GM12878 (cell line): ENCODE measurements around the gene SLC6A2. TPM values are rescaled to one million over a fixed set of nuclear protein-coding genes. Genes with fewer than 3 reads are reported as not detected.

ENCODE experiments used
- ATAC-seq: fragments of 200-7000 bp; cut with Tn5 transposase; 3 replicates; pipeline ENCODE4 v1.9.1; 2020; ENCODE audit warnings: mild to moderate bottlenecking, moderate library complexity
- BruUV-seq: library from RNA; stranded (reverse); fragments of 400-500 nt; replicated peaks from 2 replicates; lab custom pipeline; 2021; lab: Mats Ljungman, UMichigan
- CTCF ChIA-PET: fragments of 300-600 bp; sonication (Branson Sonifier 250); formaldehyde crosslinking; extraction: SDS; loops from one replicate; lab custom pipeline; 2021; ENCODE audit warnings: inconsistent platforms; lab: Yijun Ruan, JAX
- POLR2A ChIA-PET: fragments of 350-600 bp; formaldehyde crosslinking; extraction: SDS; loops from one replicate; lab custom pipeline; 2021; ENCODE audit warnings: inconsistent platforms; lab: Charles Lee
- RAD21 ChIA-PET: fragments of 300-600 bp; sonication (Branson Sonifier 250); formaldehyde crosslinking; loops from one replicate; lab custom pipeline; 2023; ENCODE audit warnings: antibody characterized with exemption; ENCODE audit not compliant: unreplicated experiment; lab: Charles Lee
- SMC1A ChIA-PET: fragments of 300-600 bp; sonication (Branson Sonifier 250); formaldehyde crosslinking; loops from one replicate; lab custom pipeline; 2023; ENCODE audit not compliant: unreplicated experiment, uncharacterized antibody; lab: Charles Lee
- DNase-seq: peaks from one replicate; pipeline ENCODE4 v3.0.0-alpha.2; 2011; ENCODE audit warnings: low read depth, low spot score
- FAIRE-seq: peaks from 3 replicates; lab custom pipeline; 2011; peaks lifted over from hg19 to GRCh38; lab: Jason Lieb, UNC
- H2AFZ ChIP-seq: 2 replicates; pipeline ENCODE4 v1.6.0; 2011; ENCODE audit warnings: low read depth, low read length, control low read depth; ENCODE audit not compliant: control insufficient read depth
- H3K27ac ChIP-seq: 2 replicates; pipeline ENCODE4 v1.5.1; 2011; ENCODE audit warnings: control low read depth; ENCODE audit not compliant: control insufficient read depth, insufficient read depth
- H3K27me3 ChIP-seq, 2 experiments: replicated peaks in 1 of 2; 2 replicates each; pipeline versions ENCODE4 v1.6.0 to v1.6.1; 2011; ENCODE audit warnings: low read length in 1 of 2; ENCODE audit not compliant: control insufficient read depth in 2 of 2, insufficient read depth in 2 of 2
- H3K36me3 ChIP-seq, 2 experiments: 2 replicates each; pipeline ENCODE4 v1.5.1; 2011; ENCODE audit warnings: low read length in 1 of 2; ENCODE audit not compliant: control insufficient read depth in 2 of 2, insufficient read depth in 2 of 2
- H3K4me1 ChIP-seq: 2 replicates; pipeline ENCODE4 v1.6.1; 2011; ENCODE audit warnings: mild to moderate bottlenecking, low read length, moderate library complexity, mixed read lengths; ENCODE audit not compliant: control insufficient read depth, insufficient read depth
- H3K4me2 ChIP-seq: 2 replicates; pipeline ENCODE4 v1.6.0; 2011; ENCODE audit warnings: control low read depth; ENCODE audit not compliant: control insufficient read depth, insufficient read depth
- H3K4me3 ChIP-seq: fragments of 200-600 bp; sonication (generic); 2 replicates; pipeline ENCODE4 v1.5.1; 2016
- H3K79me2 ChIP-seq: 2 replicates; pipeline ENCODE4 v1.6.0; 2011; ENCODE audit warnings: low read length; ENCODE audit not compliant: control insufficient read depth, insufficient read depth
- H3K9ac ChIP-seq: 2 replicates; pipeline ENCODE4 v1.8.0; 2011; ENCODE audit warnings: low read length, control low read depth, mixed read lengths; ENCODE audit not compliant: control insufficient read depth, insufficient read depth
- H3K9me3 ChIP-seq: replicated peaks from 3 replicates; pipeline ENCODE4 v1.5.1; 2011; ENCODE audit warnings: mild to moderate bottlenecking, low read length; ENCODE audit not compliant: control insufficient read depth, insufficient read depth
- H4K20me1 ChIP-seq: 2 replicates; pipeline ENCODE4 v1.6.0; 2011; ENCODE audit not compliant: control insufficient read depth, insufficient read depth
- BMI1 ChIP-seq: fragments of 450-650 bp; IDR thresholded peaks from 2 replicates; pipeline ENCODE4 v1.6.1; 2016; ENCODE audit warnings: mild to moderate bottlenecking, moderate library complexity, borderline replicate concordance
- CBX5 ChIP-seq: sonication (generic); IDR thresholded peaks from 2 replicates; pipeline ENCODE4 v1.6.1; 2016; ENCODE audit warnings: low read depth, moderate library complexity, mild to moderate bottlenecking, inconsistent platforms
- CREB1 ChIP-seq: IDR thresholded peaks from 2 replicates; pipeline ENCODE4 v1.6.1; 2012; ENCODE audit warnings: low read depth, mild to moderate bottlenecking, inconsistent platforms
- EED ChIP-seq: sonication (generic); IDR thresholded peaks from 2 replicates; pipeline ENCODE4 v1.6.1; 2016; ENCODE audit warnings: antibody characterized with exemption, low read depth
- IKZF1 ChIP-seq: fragments of 450-650 bp; conservative IDR thresholded peaks from 2 replicates; pipeline ENCODE4 v1.6.1; 2017; ENCODE audit warnings: antibody characterized with exemption, mild to moderate bottlenecking
- NFYA ChIP-seq: IDR thresholded peaks from 2 replicates; pipeline ENCODE4 v1.6.1; 2011; ENCODE audit warnings: low read depth, mild to moderate bottlenecking, low read length, improper control_type of control experiment, borderline replicate concordance
- RAD21 ChIP-seq: IDR thresholded peaks from 2 replicates; pipeline ENCODE4 v1.6.1; 2011; ENCODE audit warnings: mild to moderate bottlenecking, low read depth, low read length, moderate library complexity; ENCODE audit not compliant: insufficient read depth
- RBBP5 ChIP-seq: fragments of 200-600 bp; sonication (generic); conservative IDR thresholded peaks from 2 replicates; pipeline ENCODE4 v1.6.1; 2016
- SMC3 ChIP-seq: IDR thresholded peaks from 2 replicates; pipeline ENCODE4 v1.6.1; 2011; ENCODE audit warnings: low read length, improper control_type of control experiment, borderline replicate concordance
- WRNIP1 ChIP-seq: IDR thresholded peaks from 2 replicates; pipeline ENCODE4 v1.6.1; 2011; ENCODE audit warnings: low read depth, low read length, improper control_type of control experiment, borderline replicate concordance
- ZSCAN29 ChIP-seq: fragments of 450-650 bp; IDR thresholded peaks from 2 replicates; pipeline ENCODE4 v1.6.1; 2017; ENCODE audit warnings: mild to moderate bottlenecking, moderate library complexity
- whole genome bisulfite sequencing: methylation state at CpG from one replicate; pipeline ENCODE4 v1.1.6; 2016; ENCODE audit warnings: low lambda C conversion rate; ENCODE audit not compliant: insufficient replicate concordance, insufficient coverage; ENCODE audit errors: missing lambda C conversion rate; 5-methylcytosine and 5-hydroxymethylcytosine counted together
- in situ Hi-C: fragments of 300-500 bp; cut with MboI; formaldehyde crosslinking; loops from 9 replicates; pipeline ENCODE4 v1.14.3; 2018; ENCODE audit warnings: mixed read lengths
- intact Hi-C: fragments of 100-400 bp; cut with micrococcal nuclease; formaldehyde crosslinking; loops from one replicate; pipeline ENCODE4 v1.14.2; 2022; ENCODE audit not compliant: unreplicated experiment
- polyA plus RNA-seq, 11 experiments: library from polyadenylated mRNA; depleted of rRNA in 4 of 11; unstranded in 6 of 11; stranded (reverse) in 5 of 11; fragments of >200 nt; fragmentation: Nextera tagmentation in 4 of 11; fragmentation: Illumina TruSeq in 1 of 11; extraction: Ambion mirVana in 4 of 11; extraction: Trizol in 1 of 11; gene quantifications; 1 replicate in 1 of 11; 2 replicates in 10 of 11; pipeline versions ENCODE4 v1.2.1 to v1.2.3, GENCODE V29; 2011 to 2016; ENCODE audit warnings: inconsistent platforms in 2 of 11, missing spikeins in 2 of 11, low read depth in 1 of 11
- total RNA-seq, 4 experiments: library from RNA; depleted of rRNA in 3 of 4; stranded (reverse); fragments of >200 nt in 3 of 4; fragmentation: Illumina TruSeq in 1 of 4; extraction: Trizol in 1 of 4; gene quantifications; 2 replicates each; pipeline versions ENCODE4 v1.2.1 to v1.2.3, GENCODE V29; 2013 to 2021
- TF ChIP-seq, protein P1 (sequence below): IDR thresholded peaks from 2 replicates; pipeline ENCODE4 v1.6.1; 2011; ENCODE audit warnings: low read depth, low read length, improper control_type of control experiment, borderline replicate concordance
- TF ChIP-seq, protein P2 (sequence below), 3 experiments: IDR thresholded peaks in 2 of 3; conservative IDR thresholded peaks in 1 of 3; 2 replicates each; pipeline ENCODE4 v1.5.1; 2011; ENCODE audit warnings: low read depth in 3 of 3, low read length in 3 of 3, mild to moderate bottlenecking in 3 of 3, control low read depth in 2 of 3, moderate library complexity in 2 of 3, inconsistent platforms in 1 of 3, mixed read lengths in 1 of 3; ENCODE audit not compliant: control insufficient read depth in 2 of 3, insufficient read depth in 1 of 3; ENCODE audit errors: extremely low read depth in 1 of 3
- TF ChIP-seq, protein P3 (sequence below): fragments of 450-650 bp; IDR thresholded peaks from 2 replicates; pipeline ENCODE4 v1.6.1; 2016; ENCODE audit warnings: mild to moderate bottlenecking, moderate library complexity, borderline replicate concordance

Gene SLC6A2
- total and polyA plus RNA-seq, 10 of the 15 experiments (the other 5 are each of a cell fraction or from before 2014, with no cell fraction given) = not detected

DNA sequence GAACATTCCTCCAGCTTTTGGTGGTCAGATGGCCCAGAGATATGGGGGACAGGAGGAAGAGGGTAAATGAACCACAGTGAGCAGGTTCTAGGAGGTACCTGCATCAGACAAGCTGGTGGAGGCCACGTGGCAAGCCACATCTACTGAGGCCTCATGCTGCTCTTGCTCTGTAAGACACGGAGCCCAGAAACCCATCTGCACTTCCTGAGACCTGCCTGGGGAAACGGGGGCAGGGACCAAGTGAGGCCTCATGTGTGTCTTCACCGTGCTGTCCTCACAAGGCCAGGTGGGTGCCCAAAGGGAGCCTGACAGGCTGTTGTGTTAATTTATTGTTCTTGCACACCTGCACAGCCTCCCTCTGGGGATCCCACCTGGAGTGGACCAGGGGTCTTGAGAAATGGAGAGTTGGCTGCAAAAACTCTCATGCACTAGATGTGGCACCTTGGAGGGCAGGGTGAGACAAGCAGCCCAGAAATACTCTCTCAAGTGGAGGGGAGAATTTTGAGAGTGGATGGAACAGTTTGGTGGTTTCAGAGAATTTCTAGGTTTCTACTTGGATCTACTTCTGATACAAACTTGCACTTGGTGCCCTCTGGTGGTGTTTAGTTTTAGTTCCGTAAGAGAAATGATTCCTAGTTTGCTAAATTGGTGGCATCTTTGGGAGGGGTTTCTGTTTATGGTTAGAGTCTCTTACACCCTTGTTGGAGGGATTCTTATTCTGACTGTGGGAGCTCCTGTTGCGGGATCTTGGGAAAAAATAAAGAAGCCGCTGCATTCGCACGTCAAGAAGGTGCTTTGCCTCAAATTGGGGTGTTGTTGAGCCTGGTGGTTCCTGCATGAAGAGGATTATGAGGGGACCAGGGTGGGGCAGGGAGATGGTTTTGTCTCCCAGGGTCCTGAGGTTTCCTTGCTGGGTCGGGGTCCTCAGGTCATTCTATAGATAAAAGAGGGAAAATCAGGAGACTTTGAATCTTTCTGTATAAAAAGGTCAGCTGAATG, 47.5 kb downstream of the SLC6A2 start:
- H3K9ac ChIP-seq = no peak overlapping the region
- no peaks in the 10 kb centered on the region; the same call in 1 of the 2 replicates for H4K20me1 ChIP-seq
- no peaks in the 10 kb centered on the region for H3K9me3 ChIP-seq
- no peak overlapping the region for H3K4me2 ChIP-seq
- no peak for DNase-seq
- ChIA-PET SMC1A (interaction anchor here (4.6 kb wide), 1 partner anchor 238 kb away, joined by 28 read pairs; no protein-coding TSS in a partner anchor), CTCF (interaction anchor here (0.7 to 8.7 kb wide), 8 partner anchors 13 to 1263 kb away, joined by 3 to 104 read pairs (median 4); no protein-coding TSS in a partner anchor), RAD21 (interaction anchor here (1.9 to 3.3 kb wide), 2 partner anchors 238 to 241 kb away, joined by 7 to 33 read pairs; no protein-coding TSS in a partner anchor), POLR2A (no interaction called here)
- no peak overlapping the region for H3K4me3 ChIP-seq
- ATAC-seq = peak; percentile 37; the same call in 2 of the 3 replicates
- in situ Hi-C loops (loop anchor here (5.0 kb wide), 1 partner anchor 236 kb away; no protein-coding TSS in a partner anchor), intact Hi-C loops (loop anchor here (1.0 kb wide), 1 partner anchor 238 kb away; no protein-coding TSS in a partner anchor)
- no peaks in the 10 kb centered on the region for H3K4me1 ChIP-seq
- no peak for FAIRE-seq
- WGBS = 24% methylated on average over 10 of the region's 10 CpGs
- H2AFZ ChIP-seq = no peak overlapping the region
- no peaks in the 10 kb centered on the region for H3K79me2 ChIP-seq
- no peaks in the 10 kb centered on the region; a peak in 1 of 4 replicates for H3K27me3 ChIP-seq
- H3K27ac ChIP-seq = no peak overlapping the region
- no peaks in the 10 kb centered on the region for H3K36me3 ChIP-seq
- BruUV-seq = no TSS peak
- TF ChIP-seq EED = no peak
- TF ChIP-seq SMC3 = peak; percentile 62; the same call in 1 of the 2 replicates
- no peak for TF ChIP-seq CREB1
- TF ChIP-seq RAD21 = peak; percentile 50
- TF ChIP-seq RBBP5 = no peak
- TF ChIP-seq, protein P1, sequence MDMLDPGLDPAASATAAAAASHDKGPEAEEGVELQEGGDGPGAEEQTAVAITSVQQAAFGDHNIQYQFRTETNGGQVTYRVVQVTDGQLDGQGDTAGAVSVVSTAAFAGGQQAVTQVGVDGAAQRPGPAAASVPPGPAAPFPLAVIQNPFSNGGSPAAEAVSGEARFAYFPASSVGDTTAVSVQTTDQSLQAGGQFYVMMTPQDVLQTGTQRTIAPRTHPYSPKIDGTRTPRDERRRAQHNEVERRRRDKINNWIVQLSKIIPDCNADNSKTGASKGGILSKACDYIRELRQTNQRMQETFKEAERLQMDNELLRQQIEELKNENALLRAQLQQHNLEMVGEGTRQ = no peak
- no peak for TF ChIP-seq CBX5
- TF ChIP-seq BMI1 = no peak
- TF ChIP-seq ZSCAN29 = no peak
- TF ChIP-seq, protein P2, sequence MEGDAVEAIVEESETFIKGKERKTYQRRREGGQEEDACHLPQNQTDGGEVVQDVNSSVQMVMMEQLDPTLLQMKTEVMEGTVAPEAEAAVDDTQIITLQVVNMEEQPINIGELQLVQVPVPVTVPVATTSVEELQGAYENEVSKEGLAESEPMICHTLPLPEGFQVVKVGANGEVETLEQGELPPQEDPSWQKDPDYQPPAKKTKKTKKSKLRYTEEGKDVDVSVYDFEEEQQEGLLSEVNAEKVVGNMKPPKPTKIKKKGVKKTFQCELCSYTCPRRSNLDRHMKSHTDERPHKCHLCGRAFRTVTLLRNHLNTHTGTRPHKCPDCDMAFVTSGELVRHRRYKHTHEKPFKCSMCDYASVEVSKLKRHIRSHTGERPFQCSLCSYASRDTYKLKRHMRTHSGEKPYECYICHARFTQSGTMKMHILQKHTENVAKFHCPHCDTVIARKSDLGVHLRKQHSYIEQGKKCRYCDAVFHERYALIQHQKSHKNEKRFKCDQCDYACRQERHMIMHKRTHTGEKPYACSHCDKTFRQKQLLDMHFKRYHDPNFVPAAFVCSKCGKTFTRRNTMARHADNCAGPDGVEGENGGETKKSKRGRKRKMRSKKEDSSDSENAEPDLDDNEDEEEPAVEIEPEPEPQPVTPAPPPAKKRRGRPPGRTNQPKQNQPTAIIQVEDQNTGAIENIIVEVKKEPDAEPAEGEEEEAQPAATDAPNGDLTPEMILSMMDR (IDR thresholded peaks at IDR 0.05 in 2 of 3, conservative IDR thresholded peaks at IDR 0.05 in 1 of 3; ENCODE audit: control insufficient read depth in 2 of 3, extremely low read depth in 1 of 3, insufficient read depth in 1 of 3, low read depth in 3 of 3, low read length in 3 of 3) = peak; percentile 35 to 43 (median 38); a peak in 5 of 6 replicates
- TF ChIP-seq IKZF1 = no peak
- TF ChIP-seq, protein P3, sequence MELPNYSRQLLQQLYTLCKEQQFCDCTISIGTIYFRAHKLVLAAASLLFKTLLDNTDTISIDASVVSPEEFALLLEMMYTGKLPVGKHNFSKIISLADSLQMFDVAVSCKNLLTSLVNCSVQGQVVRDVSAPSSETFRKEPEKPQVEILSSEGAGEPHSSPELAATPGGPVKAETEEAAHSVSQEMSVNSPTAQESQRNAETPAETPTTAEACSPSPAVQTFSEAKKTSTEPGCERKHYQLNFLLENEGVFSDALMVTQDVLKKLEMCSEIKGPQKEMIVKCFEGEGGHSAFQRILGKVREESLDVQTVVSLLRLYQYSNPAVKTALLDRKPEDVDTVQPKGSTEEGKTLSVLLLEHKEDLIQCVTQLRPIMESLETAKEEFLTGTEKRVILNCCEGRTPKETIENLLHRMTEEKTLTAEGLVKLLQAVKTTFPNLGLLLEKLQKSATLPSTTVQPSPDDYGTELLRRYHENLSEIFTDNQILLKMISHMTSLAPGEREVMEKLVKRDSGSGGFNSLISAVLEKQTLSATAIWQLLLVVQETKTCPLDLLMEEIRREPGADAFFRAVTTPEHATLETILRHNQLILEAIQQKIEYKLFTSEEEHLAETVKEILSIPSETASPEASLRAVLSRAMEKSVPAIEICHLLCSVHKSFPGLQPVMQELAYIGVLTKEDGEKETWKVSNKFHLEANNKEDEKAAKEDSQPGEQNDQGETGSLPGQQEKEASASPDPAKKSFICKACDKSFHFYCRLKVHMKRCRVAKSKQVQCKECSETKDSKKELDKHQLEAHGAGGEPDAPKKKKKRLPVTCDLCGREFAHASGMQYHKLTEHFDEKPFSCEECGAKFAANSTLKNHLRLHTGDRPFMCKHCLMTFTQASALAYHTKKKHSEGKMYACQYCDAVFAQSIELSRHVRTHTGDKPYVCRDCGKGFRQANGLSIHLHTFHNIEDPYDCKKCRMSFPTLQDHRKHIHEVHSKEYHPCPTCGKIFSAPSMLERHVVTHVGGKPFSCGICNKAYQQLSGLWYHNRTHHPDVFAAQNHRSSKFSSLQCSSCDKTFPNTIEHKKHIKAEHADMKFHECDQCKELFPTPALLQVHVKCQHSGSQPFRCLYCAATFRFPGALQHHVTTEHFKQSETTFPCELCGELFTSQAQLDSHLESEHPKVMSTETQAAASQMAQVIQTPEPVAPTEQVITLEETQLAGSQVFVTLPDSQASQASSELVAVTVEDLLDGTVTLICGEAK = no peak
- TF ChIP-seq NFYA = no peak
- TF ChIP-seq WRNIP1 = no peak
